HL-60/S4 treated with retinoic acid at 250 ng/mL for 4 days and 3 days (cell line): Measurements from ENCODE around the gene STK4.

Experiments used
- in situ Hi-C: fragments of 300-500 bp; cut with MboI; formaldehyde crosslinking; loops from 2 replicates; pipeline ENCODE4 v1.7.0; 2022; ENCODE audit warnings: low sequenced_read_pairs

Gene STK4

GRCh38 chr20:44981736-44982406 is 15.6 kb downstream of the STK4 start:
- in situ Hi-C loops: no loop called here

- in situ Hi-C loops: no loop called here
These were observed 16.9 kb downstream of the STK4 start for GRCh38 chr20:44983093-44983674.

GRCh38 chr20:44988631-44989171 is 22.4 kb downstream of the STK4 start:
- in situ Hi-C loops: no loop called here

GRCh38 chr20:44990425-44990824 is 24.1 kb downstream of the STK4 start:
- in situ Hi-C loops: no loop called here

- in situ Hi-C loops: no loop called here
These were observed 24.6 kb downstream of the STK4 start for GRCh38 chr20:44990957-44991356.

- in situ Hi-C loops: no loop called here
These were observed 27.0 kb downstream of the STK4 start for GRCh38 chr20:44993343-44993742.

GRCh38 chr20:44997171-44997570 is 30.9 kb downstream of the STK4 start:
- in situ Hi-C loops: no loop called here

GRCh38 chr20:44997668-44998067 is 31.4 kb downstream of the STK4 start:
- in situ Hi-C loops: no loop called here

- in situ Hi-C loops: no loop called here
These were observed 42.3 kb downstream of the STK4 start for GRCh38 chr20:45008521-45009049.

GRCh38 chr20:45010399-45010828 is 44.1 kb downstream of the STK4 start:
- in situ Hi-C loops: loop anchor here (10.0 kb wide), 1 partner anchor 64 kb away; no protein-coding TSS in a partner anchor

- in situ Hi-C loops: loop anchor here (10.0 kb wide), 1 partner anchor 64 kb away; no protein-coding TSS in a partner anchor
These were observed 44.8 kb downstream of the STK4 start for GRCh38 chr20:45011108-45011526.

- in situ Hi-C loops: loop anchor here (10.0 kb wide), 1 partner anchor 62 kb away; no protein-coding TSS in a partner anchor
These were observed 46.5 kb downstream of the STK4 start for GRCh38 chr20:45012682-45013302.

GRCh38 chr20:45014131-45014530 is 47.8 kb downstream of the STK4 start:
- in situ Hi-C loops: loop anchor here (10.0 kb wide), 1 partner anchor 61 kb away; no protein-coding TSS in a partner anchor

- in situ Hi-C loops: loop anchor here (10.0 kb wide), 1 partner anchor 60 kb away; no protein-coding TSS in a partner anchor
These were observed 48.5 kb downstream of the STK4 start for GRCh38 chr20:45014671-45015415.

- in situ Hi-C loops: loop anchor here (10.0 kb wide), 1 partner anchor 59 kb away; no protein-coding TSS in a partner anchor
These were observed 49.9 kb downstream of the STK4 start for GRCh38 chr20:45016089-45016671.

- in situ Hi-C loops: loop anchor here (10.0 kb wide), 1 partner anchor 58 kb away; no protein-coding TSS in a partner anchor
These were observed 51.0 kb downstream of the STK4 start for GRCh38 chr20:45017281-45017680.

- in situ Hi-C loops: loop anchor here (10.0 kb wide), 1 partner anchor 57 kb away; no protein-coding TSS in a partner anchor
These were observed 51.5 kb downstream of the STK4 start for GRCh38 chr20:45017857-45018256.

- in situ Hi-C loops: loop anchor here (10.0 kb wide), 1 partner anchor 56 kb away; no protein-coding TSS in a partner anchor
These were observed 52.9 kb downstream of the STK4 start for GRCh38 chr20:45019027-45019761.

GRCh38 chr20:45019762-45020123 is 53.4 kb downstream of the STK4 start:
- in situ Hi-C loops: loop anchor here (10.0 kb wide), 1 partner anchor 55 kb away; no protein-coding TSS in a partner anchor
